ENCODE data around the gene PAX4. TPM values are rescaled to one million over a fixed set of nuclear protein-coding genes. Genes with fewer than 3 reads are reported as not detected.
"Not testable (repeated sequence)": the region's sequence is repeated elsewhere in the genome, so short reads cannot be mapped to it uniquely, and the experiment has no call there.

The PAX4 gene
- polyA plus RNA-seq, 1 donor = not detected

GRCh38 chr7:127585044-127585953, 32.6 kb downstream of the PAX4 start, which contains the start of gene GCC1:
TSS of gene GCC1 (minus strand) at chr7:127585596. CDS start at chr7:127585182, 414 bp downstream.
- DNase-seq = peak; percentile 93

GRCh38 chr7:127584648-127585043, 33.3 kb downstream of the PAX4 start:
- DNase-seq = no peak

GRCh38 chr7:127582361-127582760, 35.6 kb downstream of the PAX4 start:
- no peak for DNase-seq

GRCh38 chr7:127581716-127582115, 36.2 kb downstream of the PAX4 start:
- DNase-seq = no peak

- no peak for DNase-seq
Measured at GRCh38 chr7:127580612-127581011, 37.3 kb downstream of the PAX4 start.

GRCh38 chr7:127578711-127579275, 39.1 kb downstream of the PAX4 start:
- no peak for DNase-seq

GRCh38 chr7:127578036-127578684, 39.8 kb downstream of the PAX4 start:
- no peak for DNase-seq

- no peak for DNase-seq
Measured at GRCh38 chr7:127571741-127572505, 46.0 kb downstream of the PAX4 start.

- not testable (repeated sequence) for DNase-seq
Measured at GRCh38 chr7:127568034-127568433, 49.9 kb downstream of the PAX4 start.

- DNase-seq = no peak
Measured at GRCh38 chr7:127566242-127566641, 51.7 kb downstream of the PAX4 start.

Other genes starting within 250 kb of the PAX4 start
- 14.9 TPM for gene ZNF800, start 225.4 kb downstream of the PAX4 start, polyA plus RNA-seq (ENCODE audit: insufficient read length)
- gene GCC1, start 32.5 kb downstream of the PAX4 start, polyA plus RNA-seq (ENCODE audit: insufficient read length) = 7.5 TPM
- 126 TPM for gene ARF5, start 29.7 kb downstream of the PAX4 start, polyA plus RNA-seq (ENCODE audit: insufficient read length)
- not detected for gene FSCN3, start 24.4 kb downstream of the PAX4 start, polyA plus RNA-seq (ENCODE audit: insufficient read length)
- 92.5 TPM for gene SND1, start 34.1 kb upstream of the PAX4 start, polyA plus RNA-seq (ENCODE audit: insufficient read length)

All from hindlimb muscle (tissue), 1 donor.